HepG2 (cell line): ENCODE results near the gene MEI1. TPM values are rescaled to one million over a fixed set of nuclear protein-coding genes. Genes with fewer than 3 reads are reported as not detected.

Experiments
- AHDC1 ChIP-seq: sonication (generic); formaldehyde crosslinking; IDR thresholded peaks from 2 replicates; pipeline ENCODE4 v1.5.1; 2020; ENCODE audit warnings: mild to moderate bottlenecking, missing genetic modification reagents, borderline replicate concordance
- CCAR2 ChIP-seq: fragments of 200-400 bp; formaldehyde crosslinking; optimal IDR thresholded peaks from 2 replicates; pipeline ENCODE3; 2018; ENCODE audit warnings: low read depth, mild to moderate bottlenecking, low read length, moderate library complexity
- DMAP1 ChIP-seq: IDR thresholded peaks from 2 replicates; pipeline ENCODE4 v1.6.1; 2016
- GATAD2A ChIP-seq: IDR thresholded peaks from 2 replicates; pipeline ENCODE4 v1.6.1; 2016
- KLF15 ChIP-seq: sonication (generic); formaldehyde crosslinking; IDR thresholded peaks from 2 replicates; pipeline ENCODE4 v1.8.1; 2023; ENCODE audit warnings: borderline replicate concordance, mild to moderate bottlenecking, inconsistent platforms, missing genetic modification reagents, mixed read lengths
- POGZ ChIP-seq: sonication (generic); formaldehyde crosslinking; IDR thresholded peaks from 2 replicates; pipeline ENCODE4 v1.4.0; 2020; ENCODE audit warnings: mild to moderate bottlenecking, missing genetic modification reagents
- REST ChIP-seq, 2 experiments: IDR thresholded peaks; 2 replicates each; pipeline ENCODE4 v1.6.1; 2011 to 2012; ENCODE audit warnings: low read length in 2 of 2, borderline replicate concordance in 1 of 2, low read depth in 1 of 2, mild to moderate bottlenecking in 1 of 2, moderate library complexity in 1 of 2
- TFAP4 ChIP-seq: sonication (generic); IDR thresholded peaks from 2 replicates; pipeline ENCODE4 v1.6.1; 2016; ENCODE audit warnings: low read depth, borderline replicate concordance
- XBP1 ChIP-seq: sonication (generic); formaldehyde crosslinking; IDR thresholded peaks from 2 replicates; pipeline ENCODE4 v1.5.0; 2020; ENCODE audit warnings: missing genetic modification reagents
- ZBTB33 ChIP-seq: sonication (generic); formaldehyde crosslinking; IDR thresholded peaks from 2 replicates; pipeline ENCODE4 v1.4.0; 2020; ENCODE audit warnings: missing genetic modification reagents
- ZNF589 ChIP-seq: sonication (generic); formaldehyde crosslinking; conservative IDR thresholded peaks from 2 replicates; pipeline ENCODE4 v1.8.0; 2022; ENCODE audit warnings: mild to moderate bottlenecking, moderate library complexity, missing genetic modification reagents
- ZNF672 ChIP-seq: sonication (generic); formaldehyde crosslinking; IDR thresholded peaks from 2 replicates; pipeline ENCODE4 v1.8.1; 2022; ENCODE audit warnings: missing genetic modification reagents
- ZNF766 ChIP-seq: sonication (generic); formaldehyde crosslinking; IDR thresholded peaks from 2 replicates; pipeline ENCODE4 v1.5.0; 2020; ENCODE audit warnings: missing genetic modification reagents, borderline replicate concordance
- polyA plus RNA-seq, 8 experiments: library from polyadenylated mRNA; depleted of rRNA in 3 of 8; stranded (reverse) in 7 of 8; unstranded in 1 of 8; fragments of >200 nt; fragmentation: Illumina TruSeq in 4 of 8; extraction: Trizol in 4 of 8; gene quantifications; 2 replicates each; pipeline versions ENCODE4 v1.2.1 to v1.2.3, GENCODE V29; 2011 to 2016; ENCODE audit warnings: low read depth in 4 of 8, missing spikeins in 1 of 8, mixed read lengths in 1 of 8; ENCODE audit not compliant: insufficient read depth in 1 of 8
- total RNA-seq, 5 experiments: library from RNA; depleted of rRNA; stranded (reverse); fragments of >200 nt; fragmentation: Illumina TruSeq; extraction: Trizol; gene quantifications; 2 replicates each; pipeline ENCODE4 v1.2.3, GENCODE V29; 2016; ENCODE audit warnings: low read depth in 1 of 5
- TF ChIP-seq, protein P1 (sequence below): sonication (generic); formaldehyde crosslinking; conservative IDR thresholded peaks from 2 replicates; pipeline ENCODE4 v1.4.0; 2020; ENCODE audit warnings: missing genetic modification reagents
- TF ChIP-seq, protein P2 (sequence below): sonication (generic); formaldehyde crosslinking; IDR thresholded peaks from 2 replicates; pipeline ENCODE4 v1.5.1; 2020; ENCODE audit warnings: missing genetic modification reagents, mild to moderate bottlenecking, borderline replicate concordance

Gene MEI1
- total and polyA plus RNA-seq, 2 of the 13 experiments (the other 11 are each of a cell fraction or from before 2014, with no cell fraction given) = 0.75 to 1.9 TPM

GRCh38 chr22:41828516-41828915 lies 129.2 kb downstream of the MEI1 start (continued):
- peak; percentile 73 for TF ChIP-seq TFAP4
- TF ChIP-seq GATAD2A = peak; percentile 24; the same call in 1 of the 2 replicates
- no peak for TF ChIP-seq REST (IDR thresholded peaks at IDR 0.05; ENCODE audit: borderline replicate concordance in 1 of 2, low read depth in 1 of 2, low read length in 2 of 2)
- TF ChIP-seq KLF15 (CRISPR knock-in tag) = no peak
- TF ChIP-seq, protein P1, sequence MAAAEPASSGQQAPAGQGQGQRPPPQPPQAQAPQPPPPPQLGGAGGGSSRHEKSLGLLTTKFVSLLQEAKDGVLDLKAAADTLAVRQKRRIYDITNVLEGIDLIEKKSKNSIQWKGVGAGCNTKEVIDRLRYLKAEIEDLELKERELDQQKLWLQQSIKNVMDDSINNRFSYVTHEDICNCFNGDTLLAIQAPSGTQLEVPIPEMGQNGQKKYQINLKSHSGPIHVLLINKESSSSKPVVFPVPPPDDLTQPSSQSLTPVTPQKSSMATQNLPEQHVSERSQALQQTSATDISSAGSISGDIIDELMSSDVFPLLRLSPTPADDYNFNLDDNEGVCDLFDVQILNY (CRISPR knock-in tag) = no peak
- TF ChIP-seq POGZ = no peak
- TF ChIP-seq ZNF672 (CRISPR knock-in tag) = no peak
- TF ChIP-seq XBP1 = no peak
- TF ChIP-seq, protein P2, sequence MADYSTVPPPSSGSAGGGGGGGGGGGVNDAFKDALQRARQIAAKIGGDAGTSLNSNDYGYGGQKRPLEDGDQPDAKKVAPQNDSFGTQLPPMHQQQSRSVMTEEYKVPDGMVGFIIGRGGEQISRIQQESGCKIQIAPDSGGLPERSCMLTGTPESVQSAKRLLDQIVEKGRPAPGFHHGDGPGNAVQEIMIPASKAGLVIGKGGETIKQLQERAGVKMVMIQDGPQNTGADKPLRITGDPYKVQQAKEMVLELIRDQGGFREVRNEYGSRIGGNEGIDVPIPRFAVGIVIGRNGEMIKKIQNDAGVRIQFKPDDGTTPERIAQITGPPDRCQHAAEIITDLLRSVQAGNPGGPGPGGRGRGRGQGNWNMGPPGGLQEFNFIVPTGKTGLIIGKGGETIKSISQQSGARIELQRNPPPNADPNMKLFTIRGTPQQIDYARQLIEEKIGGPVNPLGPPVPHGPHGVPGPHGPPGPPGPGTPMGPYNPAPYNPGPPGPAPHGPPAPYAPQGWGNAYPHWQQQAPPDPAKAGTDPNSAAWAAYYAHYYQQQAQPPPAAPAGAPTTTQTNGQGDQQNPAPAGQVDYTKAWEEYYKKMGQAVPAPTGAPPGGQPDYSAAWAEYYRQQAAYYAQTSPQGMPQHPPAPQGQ = no peak
- no peak for TF ChIP-seq ZNF766 (CRISPR knock-in tag)
- TF ChIP-seq ZNF589 (CRISPR knock-in tag) = no peak
- peak; percentile 97 for TF ChIP-seq ZBTB33 (CRISPR knock-in tag)
- TF ChIP-seq CCAR2 = no peak
- no peak for TF ChIP-seq DMAP1 (CRISPR knock-in tag)
- TF ChIP-seq AHDC1 (CRISPR knock-in tag) = no peak
